Hematopoietic multipotent progenitor cell treated with erythropoietin and hydrocortisone succinate and interleukin-3 and kit ligand, for 6 days (in vitro differentiated cells): Measurements from ENCODE around the gene CLIC5.

Experiments used
- DNase-seq: peaks from one replicate; pipeline ENCODE4 v3.0.0-alpha.2; 2015

CLIC5 gene

DNA sequence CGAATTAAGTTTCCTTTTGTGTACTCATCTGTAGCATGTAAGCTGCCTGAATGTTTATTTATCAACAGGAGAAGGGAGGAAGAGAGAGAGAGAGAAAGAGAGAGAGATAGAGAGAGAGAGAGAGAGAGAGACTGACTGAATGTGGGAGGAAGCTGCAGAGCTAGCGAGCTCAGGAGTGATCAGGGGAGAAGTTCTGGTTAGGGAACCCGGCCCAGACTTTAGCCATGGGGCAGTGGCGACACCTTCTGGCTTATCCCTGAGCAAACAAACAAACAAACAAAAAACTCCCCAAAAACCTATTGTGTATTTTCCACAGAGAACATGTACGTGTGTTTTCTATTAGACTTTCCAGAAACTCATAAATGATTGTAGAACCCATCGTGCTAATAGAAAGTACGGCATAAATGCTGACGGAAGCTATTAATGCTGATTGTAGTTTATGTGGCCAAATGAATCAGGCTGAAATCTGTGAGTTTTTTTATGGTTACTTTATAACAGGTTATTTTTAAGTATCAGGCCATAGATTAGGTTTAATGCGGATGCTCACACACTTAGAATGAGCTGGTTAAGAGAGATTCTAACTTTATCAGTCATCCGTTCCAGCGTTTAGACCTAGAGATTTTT, 92.8 kb downstream of the CLIC5 start:
- peak; percentile 75 for DNase-seq

DNA sequence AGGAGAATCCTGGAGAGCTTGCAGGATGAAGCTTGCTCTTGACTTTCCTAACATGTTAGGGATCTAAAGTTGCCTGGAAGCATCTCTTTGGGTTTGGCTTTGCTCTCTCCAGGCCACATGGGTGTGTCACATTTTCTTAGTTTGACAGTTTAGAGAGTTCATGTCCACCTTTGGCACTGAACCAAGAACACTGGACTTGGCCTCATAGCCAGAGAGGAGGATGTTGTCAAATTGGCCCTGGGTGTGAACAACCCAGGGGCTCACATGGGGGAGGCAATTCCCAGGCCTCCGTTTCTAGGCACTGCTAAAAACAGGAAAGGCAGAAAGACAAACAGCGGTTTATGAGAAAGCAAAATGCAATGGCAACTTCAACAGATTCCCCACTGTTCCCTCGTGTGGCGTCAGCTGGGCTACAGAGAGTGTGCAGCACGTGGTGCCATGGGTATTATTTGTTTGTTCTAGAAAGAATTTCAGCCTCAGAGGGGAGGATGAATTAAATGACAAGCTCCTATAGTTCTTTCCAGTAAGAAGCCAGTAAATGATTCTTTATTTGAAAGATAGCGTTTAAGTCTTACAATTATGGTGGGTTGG, 93.9 kb downstream of the CLIC5 start:
- DNase-seq = no peak

DNA sequence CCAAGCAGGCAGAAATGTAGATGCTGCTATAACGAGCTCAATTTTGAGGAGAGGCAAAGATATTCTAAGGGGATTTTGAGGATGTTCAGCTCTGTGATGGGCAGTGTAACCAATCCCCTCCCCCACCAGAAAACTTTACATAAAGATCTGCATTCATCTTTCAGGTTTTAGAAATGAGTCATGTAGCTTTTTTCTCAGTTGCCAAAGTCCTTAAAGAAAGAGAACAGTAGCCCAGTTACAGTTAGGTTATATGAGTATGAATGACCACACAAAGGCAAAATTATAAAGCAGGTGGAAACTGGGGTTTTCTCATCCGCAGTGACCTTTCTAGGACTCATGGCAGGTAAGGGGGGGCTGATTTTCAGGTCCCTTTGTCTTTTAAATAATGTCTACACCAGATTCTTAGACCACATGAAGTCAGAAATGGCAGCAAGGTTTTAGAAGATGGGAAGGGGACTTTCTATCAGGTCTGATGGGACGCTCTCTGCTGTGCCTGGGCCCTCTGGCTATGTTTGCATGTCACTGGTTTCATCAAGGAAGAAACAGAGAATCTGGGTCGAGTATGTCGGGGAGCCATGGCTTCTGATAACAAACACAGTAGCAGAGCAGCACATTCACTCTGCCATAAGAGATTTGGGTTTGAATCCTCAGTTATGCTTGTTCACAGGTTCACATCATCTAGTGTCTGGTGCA, 94.7 kb downstream of the CLIC5 start:
- DNase-seq = no peak

DNA sequence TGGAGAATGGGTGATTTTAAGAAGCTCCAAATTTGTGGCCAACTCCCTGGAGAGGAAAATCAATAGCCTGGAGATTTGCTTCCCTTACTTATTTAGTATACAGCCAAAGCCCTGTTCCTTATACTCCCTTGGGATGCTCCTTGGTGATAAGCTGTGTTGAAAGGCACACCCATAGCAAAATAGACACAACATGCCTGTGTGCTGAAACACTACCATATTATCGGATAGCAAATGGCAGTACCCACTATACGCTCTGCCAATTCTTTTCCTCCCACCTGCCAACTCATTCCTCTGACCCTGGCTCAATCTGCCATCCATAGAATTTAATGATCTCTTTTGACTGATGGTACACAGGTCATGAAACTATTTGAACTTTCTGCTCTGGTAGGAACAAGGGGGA, 98.2 kb downstream of the CLIC5 start:
- no peak for DNase-seq

DNA sequence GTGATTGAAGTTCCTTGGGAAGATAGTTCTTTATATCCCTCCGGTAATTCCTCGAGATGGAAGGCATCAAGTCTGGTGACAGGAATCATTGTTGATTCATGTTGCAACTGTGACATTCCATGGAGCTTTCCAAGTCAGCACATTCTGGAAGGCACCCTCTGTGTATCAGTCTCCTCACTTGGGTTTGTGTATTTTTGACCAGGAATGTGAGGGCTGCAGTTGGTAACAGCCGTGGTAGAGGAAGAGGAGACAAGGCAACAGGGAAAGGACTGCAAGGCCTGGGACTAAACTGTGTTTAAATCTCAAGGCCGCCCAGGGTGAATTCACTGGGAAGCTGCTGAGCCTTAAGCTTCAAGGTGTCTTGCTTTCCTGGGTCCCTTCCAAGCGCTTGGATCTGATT, 99.0 kb downstream of the CLIC5 start:
- DNase-seq = no peak

DNA sequence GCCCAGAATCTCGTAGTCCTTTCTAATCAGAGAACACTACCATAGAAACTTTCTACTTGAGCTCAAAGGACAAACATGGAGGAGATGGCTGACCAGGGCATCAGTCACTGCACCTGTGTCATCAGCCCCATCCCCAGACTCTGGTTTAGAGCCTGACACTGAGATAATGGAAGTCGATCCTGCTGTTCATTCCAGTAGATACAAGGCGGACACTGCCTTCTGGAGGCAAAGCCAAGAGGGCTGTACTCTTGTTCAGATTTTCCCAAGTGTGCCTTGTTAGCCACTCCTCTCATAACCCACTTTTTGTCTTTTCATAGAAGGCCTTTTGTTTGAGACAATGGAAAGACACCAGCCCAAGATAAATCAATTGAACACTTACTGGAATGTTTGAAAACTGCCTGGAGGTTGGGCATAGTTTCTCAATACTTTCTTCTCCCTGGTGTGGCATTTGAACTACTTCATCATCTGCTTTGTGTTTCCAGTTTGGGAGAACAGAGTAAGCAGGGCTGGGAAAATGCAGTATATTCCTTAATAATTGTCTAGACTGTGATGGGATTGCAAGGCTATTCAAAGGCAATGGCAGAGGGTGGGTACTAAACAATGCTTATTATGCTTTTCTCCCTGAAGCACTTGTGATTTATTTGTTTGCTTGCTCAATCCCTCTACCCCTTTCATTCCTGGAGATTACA, 99.7 kb downstream of the CLIC5 start:
- no peak for DNase-seq

DNA sequence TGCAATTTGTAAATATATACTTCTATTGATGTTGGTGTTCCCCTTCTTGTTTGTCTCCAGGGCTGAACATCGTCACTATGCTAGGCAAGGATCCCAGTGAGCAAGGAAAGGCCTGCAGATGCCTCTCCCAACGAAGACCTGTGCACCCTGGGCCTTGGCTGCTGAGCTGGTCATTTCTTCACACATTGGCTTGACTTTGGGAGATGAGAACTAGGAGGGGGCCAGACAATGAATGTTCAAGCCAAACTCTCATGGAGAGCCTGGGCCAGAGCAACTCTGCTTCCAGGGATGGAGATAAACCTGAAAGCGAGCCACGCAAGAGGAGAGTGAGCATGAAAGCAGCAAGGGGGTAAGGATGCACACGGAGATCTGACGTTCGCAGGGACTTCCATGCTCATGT, 104.0 kb downstream of the CLIC5 start:
- DNase-seq = no peak

DNA sequence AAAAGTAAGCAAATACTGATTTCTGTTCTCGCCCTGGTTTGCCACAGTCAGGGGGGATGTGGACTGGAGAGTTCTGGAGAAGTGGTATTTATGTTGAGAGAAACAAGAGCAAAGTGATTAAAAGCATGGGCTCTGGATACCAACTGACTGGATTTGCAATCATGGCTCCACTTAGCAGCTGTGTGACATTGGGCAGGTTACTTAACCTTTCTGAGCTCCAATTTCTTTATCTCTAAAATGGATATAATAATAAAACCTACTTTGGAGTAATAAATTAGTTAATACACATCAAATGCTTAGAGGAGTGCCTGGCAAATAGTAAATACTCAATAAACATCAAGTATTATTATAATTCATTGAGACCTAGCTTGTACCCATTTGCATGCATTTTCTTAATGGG, 111.7 kb downstream of the CLIC5 start:
- no peak for DNase-seq

DNA sequence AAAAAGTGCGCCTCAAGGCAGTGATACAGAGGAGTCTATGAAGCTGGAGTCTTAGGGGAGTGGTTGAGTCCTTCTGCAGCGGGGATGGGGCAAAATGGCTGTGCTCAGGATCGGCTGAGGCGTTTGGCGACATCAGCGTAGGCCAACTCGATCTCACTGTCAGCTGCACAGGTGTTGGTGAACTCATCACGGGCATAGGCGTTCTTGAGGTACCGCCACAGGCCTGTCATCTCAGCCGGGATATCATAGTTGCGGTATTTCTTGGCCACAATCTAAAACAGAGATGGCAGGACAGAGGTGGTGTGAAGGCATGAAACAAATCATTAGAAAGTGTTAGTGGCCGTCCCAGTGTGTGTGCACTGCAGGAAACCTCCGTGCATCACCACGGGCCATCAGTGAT, 112.7 kb downstream of the CLIC5 start:
- no peak for DNase-seq

DNA sequence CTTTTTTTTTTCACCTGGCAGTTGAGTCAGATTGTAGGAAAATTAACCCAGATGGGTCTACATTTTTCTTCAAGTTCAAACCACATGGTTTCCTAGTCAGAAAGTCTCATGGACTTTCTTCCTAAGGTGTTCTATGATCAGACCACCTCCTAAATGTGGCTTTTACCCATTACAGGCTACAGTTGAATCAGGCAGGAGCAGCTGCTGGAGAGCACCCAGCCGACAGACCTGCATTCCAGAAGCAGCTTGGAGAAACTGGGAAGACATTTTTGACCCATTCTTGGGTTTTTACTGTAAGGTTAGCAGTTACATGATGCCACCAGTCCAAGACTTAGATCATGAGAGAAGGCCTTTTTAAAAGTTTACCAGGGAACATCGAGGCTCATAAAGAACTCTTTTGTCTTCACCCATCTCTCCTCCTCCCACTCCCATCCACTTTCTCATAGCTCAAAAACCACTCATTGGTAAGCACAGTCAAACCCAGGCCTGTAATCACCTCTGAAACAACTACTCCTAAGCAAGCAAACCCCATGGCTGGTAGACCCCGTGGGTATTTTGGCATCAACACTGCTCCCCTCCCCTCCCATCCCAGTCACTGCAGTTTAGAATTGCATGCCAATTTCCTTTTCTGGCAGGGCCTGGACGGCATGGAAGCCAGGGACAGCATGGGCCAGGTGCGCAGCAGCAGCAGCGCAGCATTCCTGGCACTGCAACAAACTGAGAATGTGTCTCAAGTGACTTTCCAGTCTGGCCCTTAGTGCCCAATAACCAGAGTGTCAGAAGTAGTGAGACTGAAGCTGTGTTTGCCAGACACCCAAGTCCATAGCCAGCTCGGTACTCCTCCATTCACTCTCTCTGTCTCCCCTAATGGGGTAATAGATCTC, 113.7 kb downstream of the CLIC5 start:
- DNase-seq = no peak

DNA sequence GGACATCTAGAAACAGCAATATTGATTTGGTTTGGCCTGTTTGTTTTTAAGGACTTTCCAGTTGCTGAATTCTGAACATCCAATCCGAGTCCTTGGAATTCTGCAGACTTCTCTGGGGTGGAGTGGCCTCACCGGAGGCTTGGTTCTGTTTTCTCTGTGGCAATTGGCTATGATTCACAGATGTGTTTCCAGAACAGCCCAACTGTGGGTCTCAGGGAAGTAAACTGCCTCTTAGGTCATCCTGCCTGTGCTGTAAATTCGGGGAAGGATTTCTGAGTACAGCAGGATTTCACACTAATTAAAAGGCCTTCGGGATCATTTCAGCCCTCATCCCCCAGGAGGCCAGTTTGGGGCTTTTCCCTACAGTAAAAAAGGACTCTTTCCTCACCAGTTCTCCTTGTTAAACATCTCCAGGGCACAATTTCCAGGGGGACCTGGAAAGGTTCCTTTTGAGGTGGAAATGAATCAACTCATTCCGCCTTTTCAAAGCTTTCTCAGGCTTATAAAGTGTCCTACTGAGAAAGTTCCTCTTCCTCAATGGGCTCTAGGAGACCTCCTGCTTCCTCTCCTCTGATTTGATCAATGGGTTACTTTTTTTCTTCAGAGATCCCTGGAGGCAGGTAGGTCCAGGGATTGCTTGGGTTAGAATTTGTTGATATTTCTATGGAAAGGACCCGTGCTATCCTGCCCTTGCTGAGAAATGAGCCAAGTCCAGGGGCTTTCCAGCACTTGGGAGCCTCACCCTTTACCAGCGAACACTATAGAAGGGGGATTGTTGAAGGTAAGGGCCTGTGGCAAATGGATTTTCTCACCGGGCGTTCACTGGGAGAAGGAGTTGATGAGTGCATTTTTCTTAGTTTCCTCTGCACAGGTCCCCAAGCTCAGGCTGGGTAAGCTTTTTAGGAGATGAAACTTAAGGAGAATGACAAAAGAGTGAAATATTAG, 114.6 kb downstream of the CLIC5 start:
- no peak for DNase-seq

DNA sequence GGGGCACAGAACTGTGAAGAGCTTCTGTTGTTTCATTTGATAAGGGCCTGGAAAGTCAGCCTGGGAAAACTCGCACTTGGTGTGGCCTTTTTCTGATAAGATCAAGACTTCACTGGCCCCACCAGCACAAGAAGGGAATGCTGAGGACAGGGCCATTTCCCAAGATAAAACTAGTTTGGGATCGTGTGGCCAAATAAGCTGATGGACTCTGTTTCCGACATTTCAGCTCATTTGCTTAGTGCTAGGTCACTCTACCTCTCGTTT, 116.0 kb downstream of the CLIC5 start:
- no peak for DNase-seq

DNA sequence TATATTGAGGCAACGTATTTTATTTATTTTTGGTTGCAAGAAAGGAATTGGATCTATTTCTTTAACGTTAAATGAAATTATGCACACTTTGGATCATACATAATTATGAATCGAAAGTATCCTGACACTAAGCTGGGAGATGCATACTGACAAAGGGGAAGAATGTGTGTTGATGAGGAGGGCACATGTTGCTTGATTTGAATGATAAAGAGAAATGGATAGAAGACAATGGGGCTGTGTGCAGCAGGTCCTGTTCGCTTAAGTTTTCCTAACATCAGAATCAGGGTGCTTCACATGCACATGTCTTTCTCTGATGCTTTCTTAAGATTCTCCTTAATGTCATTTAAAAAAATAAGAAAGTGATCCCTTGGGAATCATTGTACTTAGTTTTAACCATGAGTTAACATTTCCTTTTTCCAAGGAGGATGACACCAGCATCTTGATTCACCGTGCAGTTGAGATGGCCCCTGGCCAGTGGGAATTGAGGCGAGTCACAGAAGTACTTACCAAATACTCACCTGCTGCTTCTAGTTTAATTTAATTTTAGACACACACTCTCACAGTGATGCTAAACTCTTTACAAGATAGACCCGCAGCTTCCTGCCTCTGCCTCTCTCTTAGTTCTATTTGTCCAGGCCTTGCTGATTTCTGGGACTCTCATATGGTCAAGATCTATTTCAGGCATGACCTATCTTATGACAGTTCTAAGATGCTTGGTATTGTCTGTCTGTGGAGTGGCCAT, 116.5 kb downstream of the CLIC5 start:
- no peak for DNase-seq

DNA sequence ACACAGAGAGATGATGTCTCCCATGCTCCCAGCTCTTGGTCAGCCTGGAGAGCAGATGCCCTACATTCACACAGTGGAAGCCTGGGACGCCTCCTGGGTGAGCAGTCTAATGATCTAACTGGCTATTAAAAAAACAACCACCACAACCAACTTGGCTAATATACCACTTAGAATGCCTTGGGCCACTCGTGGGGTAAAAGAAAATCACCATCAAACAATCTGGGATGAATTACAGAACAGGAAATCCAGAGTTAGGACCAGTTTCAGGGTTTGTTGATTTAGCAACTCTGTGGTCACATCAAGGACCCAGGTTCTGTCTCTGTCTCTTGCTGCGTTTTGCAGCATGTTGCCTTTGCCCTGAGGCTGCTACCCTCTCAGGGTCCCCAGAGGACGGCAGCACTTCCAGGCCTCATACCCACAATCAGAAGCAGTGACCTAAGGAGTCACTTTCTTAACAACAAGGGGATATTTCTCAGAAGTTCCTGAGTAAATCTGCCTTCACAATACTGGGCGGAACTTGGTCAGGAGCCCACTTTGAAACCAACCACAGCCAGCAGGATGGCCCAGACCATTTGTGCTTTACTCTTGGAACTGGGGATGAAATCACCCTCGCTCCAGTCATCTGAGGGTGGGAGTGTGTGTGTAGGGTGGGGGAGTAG, 118.7 kb downstream of the CLIC5 start:
- DNase-seq = peak; percentile 14

DNA sequence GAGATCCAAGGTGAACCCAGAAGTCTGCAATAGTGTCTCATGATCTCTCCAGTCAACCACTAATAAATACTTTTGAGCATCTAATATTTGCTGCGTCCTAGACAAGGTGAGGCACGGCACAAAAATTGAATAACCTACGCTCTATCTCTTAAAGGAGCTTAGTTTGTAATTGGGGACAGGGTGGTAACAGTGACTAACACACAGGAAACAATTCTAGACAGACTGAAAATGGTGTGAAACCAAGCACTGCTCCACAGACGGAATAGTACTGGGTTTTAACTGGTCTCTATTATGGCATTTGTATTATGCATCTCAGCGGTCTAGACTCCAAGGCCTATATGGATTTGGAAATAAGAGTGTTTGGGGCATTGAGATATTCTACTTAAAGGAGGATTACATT, 120.1 kb downstream of the CLIC5 start:
- no peak for DNase-seq

DNA sequence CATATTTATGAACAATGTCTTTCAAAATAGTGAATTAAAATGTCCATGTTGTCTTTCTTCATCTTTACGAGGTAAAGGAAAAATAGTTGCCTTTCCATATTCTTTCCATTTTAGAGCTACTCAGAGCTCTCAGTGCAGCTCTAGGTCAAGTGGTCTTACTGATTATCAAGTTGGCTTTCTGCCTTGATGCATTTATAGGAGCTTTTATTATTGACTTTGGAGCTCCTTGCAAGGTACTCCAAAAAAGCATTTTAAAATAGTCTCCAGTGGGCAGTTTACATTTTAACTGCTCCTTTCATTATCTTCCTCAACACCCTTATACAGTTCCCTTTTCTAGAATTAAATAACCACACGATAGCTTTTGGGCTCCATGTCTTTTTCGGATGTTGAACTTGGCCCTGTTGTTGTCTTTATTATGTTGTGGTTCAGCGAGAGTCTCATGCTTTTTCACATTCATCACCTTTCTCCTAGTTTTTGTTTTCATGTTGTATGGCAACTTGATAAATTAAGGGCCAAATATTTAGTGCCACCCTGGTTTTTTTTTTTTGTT, 122.9 kb downstream of the CLIC5 start:
- DNase-seq = no peak

DNA sequence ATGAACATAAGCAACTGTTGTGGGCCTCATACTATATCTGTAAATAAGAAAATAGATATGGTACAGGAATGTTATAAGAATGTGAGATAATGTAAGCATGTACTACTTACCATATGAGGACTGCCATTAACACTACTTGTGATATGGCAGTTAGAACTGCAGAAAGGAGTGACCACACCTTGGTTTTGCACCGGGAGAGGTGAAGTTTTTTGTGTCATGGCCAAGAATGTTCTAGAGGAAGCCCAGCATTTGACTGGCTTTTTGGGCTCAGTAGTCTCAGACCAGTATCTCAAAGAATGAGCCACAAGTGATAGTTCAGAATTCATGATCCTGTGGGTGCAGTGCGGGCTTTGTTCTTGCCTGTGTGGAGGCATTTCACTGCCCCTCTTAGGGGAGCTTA, 123.5 kb downstream of the CLIC5 start:
- no peak for DNase-seq

DNA sequence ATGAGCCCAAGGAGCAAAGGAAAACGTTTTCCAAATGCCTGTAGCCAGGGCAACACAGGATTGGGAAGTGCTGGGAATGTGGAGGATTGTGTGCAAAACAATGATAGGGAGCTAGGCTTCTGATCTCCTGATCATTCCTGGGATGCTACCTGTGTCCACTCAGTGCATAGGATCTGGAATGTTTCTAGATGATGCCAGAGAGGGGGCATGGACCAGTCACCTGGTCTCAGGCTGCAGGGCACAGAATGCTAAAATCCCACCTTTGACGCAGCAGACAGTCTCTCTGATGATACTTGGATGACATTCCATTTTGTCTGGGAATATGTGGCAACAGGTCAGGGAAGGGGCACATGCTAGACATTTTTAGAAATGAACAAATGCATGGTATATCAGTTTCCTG, 128.9 kb downstream of the CLIC5 start:
- no peak for DNase-seq

DNA sequence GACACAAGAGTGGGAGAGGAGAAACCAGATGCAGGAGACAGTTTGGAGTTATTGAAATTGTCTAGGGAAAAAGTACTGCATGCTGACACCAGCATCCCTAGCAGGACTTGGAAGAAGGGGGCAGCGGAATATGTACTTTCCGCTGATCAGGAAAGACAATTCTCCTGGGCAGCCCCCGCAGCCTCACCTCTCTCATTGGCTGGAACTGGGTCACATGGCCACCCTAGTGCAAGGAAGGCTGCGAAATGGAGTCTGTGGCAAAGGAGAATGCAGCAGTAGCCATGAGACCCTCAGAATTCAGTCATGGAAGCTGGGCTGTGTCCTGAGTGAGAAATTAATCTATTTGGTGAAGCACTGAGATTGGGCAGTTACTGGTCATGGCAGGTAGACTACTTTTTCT, 131.3 kb downstream of the CLIC5 start:
- no peak for DNase-seq

DNA sequence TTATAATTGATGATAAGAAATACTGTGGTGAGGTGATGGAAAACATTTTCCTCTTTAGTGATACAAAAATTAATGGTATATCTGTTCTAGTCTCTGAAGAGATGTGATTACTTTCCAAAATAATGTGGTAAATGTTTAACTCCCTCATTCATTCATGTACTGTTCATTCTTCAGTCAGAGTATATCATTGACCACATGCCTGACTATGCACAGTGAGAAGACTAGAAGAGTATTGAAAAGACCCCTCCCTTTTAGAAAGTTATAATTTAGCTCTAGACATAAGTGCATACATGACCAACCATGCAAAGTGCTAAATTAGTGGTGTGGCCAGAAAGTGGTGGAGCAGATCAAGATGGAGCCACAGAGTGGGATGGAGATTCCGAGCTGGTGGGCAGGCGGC, 133.0 kb downstream of the CLIC5 start:
- no peak for DNase-seq
